ENCODE data around the gene DPYSL3. TPM values are rescaled to one million over a fixed set of nuclear protein-coding genes. Genes with fewer than 3 reads are reported as not detected.
"Not testable (repeated sequence)": the region's sequence is repeated elsewhere in the genome, so short reads cannot be mapped to it uniquely, and the experiment has no call there.

The DPYSL3 gene
- total RNA-seq = 16.4 and 21.0 TPM in 2 replicates
- 48.8 TPM for polyA plus RNA-seq (2012)

DNA sequence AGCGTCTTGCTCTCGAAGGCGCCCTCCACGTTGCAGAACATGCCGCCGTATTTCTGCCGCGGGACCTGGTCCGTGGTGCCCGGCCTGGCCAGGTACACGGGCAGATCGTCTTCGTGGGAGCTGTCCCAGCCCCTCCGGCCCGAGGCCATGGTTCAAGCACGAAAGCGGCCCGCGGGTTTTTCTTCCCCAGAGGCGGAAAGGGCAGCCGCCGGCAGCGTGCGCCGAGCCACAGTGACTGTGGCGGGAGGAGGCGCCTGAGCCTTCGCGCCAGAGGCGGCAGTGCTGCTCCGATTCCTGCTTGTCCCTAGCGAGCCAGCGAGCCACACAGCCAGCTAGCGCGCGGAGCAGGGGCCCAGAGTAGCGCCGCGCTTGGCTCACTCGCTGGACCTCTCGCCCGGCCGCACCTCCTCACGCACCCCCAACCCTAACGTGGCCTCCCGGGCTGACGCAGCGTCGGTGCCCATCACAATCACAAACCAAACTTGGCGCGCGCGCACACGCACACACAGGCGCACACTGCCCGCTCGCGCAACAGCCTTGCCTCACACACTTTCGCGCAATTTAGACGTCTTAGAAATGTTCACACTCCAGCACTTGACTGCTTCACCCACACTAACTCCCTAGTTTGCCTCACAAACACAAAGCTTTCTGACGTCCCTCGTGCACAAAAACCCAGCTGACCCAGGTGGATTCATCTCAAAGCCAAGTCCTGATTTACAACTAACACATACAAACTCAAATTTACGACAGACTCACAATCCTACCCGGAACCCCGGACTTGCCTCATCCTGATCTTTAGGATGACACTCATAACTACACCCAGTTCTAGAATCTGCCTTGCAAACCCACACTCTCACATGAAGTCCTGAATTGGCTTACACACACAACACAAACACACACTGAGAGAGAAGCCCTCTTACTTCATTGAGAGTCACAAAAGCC, at the start of gene DPYSL3:
Gene DPYSL3, minus strand, starts transcription at position 359 of the 942 bp plus-strand sequence. Its CDS starts 210 bp downstream, at position 149.
- DNase-seq (ENCODE audit: low read depth) = peak; percentile 80

DNA sequence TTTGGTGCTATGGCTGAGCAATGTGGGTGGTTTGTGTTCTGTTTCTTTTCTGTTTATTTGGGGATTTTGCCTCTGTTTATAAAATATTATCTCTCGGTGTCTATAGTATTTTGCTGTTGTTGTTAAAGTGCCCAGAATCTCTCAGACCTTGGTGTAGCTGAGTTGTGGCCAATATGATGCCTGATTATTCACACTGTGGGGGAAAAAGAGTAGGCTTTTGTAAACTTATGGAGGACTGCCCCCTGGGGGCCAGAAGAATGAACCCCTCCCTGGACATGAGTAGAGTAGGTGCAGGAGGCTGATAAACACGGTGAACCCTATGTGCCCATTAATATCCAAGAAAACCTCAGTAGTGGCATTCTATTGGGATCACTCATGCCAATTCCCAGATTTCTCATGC, 49.0 kb upstream of the DPYSL3 start:
- DNase-seq (ENCODE audit: low read depth) = peak; percentile 79

DNA sequence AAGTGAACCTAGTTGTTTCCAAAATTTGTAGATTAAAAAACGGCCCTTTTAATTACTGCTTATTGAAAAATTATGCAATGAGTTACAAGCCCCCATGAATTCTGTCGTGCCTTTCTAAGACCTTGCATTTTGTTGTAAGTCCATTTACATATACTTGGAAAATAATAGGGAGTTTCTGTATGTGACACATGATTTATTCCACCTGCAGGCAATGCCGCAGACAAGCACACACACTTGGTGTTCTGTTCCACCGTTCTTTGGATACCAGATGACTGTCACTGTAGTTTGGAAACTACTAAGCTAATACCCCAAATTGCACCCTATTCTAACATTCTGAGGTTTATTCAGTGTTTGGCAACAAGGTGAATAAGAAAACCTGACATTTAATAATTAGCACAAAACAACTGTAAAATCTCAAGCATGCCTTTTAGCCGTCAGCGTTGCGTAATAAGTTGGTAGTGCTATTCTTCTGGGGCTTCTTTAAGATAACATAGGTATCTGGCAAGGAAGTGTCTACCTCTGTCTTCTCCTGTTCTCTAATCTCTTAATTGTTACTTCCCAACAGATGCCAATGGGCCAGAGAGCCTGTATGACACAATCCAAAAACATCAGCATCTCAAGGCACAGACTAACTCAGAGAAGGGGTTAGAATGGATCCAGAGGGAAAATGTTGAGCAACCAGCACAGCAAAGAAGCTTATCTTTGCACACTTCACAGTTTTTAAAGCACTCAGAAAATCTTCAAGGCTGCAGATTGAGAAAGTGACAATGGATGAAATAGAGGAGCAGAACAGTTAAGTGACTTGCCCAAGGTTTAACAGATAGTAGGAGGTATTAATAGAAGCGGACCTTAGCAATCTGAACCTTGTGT, 48.2 kb upstream of the DPYSL3 start:
- DNase-seq (ENCODE audit: low read depth) = no peak

DNA sequence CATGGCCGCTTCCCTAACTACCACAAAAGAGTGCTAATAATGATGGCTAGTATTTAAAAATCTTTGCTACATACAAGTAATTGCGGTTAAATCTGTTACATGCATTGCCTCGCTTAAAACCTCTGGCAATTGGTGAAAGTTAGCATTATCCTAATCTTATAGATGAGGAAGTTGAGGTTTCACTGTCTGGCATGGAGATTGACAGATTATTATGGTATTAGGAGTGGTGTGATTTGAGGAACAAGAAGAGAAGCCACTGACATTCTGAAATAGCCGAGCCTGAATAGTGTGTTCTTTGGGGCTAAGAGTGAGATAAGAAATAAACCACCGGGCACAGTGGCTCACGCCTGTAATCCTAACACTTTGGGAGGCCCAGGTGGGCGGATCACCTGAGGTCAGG, 45.3 kb upstream of the DPYSL3 start:
- DNase-seq (ENCODE audit: low read depth) = no peak

DNA sequence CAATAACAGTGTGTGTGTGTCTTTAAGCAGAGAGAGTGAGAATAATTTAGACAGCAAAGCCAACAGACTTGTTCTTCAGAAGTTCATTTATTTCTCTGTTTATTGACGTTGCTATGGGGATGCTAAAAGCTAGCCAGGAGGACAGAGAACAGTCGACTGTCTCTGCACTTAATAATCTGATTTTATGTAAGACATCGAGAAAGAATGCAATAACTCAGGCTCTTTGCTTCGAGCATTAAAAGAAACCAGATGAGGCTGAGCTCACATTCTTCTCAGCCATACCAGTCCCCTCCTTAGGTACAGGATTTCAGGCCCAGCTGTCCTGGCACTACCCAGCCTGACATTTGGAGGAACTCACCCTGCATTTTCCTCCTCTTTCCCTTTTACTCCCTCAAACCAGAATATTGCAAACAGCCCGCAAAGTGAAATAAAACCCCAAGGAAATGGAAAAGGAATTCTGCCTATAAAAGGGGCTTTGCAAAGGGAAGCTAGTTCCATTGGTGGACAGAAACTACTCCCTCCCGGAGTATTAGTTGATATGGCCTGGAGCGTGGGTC, 44.5 kb upstream of the DPYSL3 start:
- peak; percentile 73 for DNase-seq (ENCODE audit: low read depth)

DNA sequence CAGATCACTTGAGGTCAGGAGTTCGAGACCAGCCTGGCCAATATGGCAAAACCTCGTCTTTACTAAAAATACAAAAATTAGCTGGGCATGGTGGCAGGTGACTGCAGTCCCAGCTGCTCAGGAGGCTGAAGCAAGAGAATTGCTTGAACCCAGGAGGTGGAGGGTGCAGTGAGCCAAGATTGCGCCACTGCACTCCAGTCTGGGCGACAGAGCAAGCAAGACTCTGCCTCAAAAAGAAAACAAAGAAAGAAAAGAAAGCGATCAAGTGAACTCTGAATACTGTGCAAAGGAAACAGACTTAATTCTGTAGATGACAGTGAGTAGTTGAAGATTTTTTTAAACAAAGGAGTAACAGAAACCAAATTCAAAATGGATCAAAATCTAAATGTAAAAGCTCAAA, 43.9 kb upstream of the DPYSL3 start:
- not testable (repeated sequence) for DNase-seq (ENCODE audit: low read depth)

DNA sequence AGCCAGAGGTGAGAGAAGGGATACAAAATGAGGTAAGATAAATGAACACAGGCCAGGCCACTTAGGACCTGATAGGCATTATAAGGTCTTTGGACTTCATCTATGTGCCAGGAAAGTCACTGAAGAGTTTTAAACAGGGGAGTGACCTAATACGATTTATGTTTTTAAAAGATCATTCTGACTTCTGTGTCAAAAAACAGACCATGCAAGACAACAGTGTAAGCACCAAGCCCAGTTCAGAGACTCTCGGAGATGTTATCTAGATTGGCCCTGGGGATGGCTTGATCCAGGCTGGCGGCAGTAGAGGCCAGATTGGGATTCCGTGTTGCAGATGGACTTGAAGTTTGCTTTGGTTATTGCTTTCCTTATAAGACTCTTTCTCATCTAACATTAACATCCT, 43.0 kb upstream of the DPYSL3 start:
- DNase-seq (ENCODE audit: low read depth) = no peak

DNA sequence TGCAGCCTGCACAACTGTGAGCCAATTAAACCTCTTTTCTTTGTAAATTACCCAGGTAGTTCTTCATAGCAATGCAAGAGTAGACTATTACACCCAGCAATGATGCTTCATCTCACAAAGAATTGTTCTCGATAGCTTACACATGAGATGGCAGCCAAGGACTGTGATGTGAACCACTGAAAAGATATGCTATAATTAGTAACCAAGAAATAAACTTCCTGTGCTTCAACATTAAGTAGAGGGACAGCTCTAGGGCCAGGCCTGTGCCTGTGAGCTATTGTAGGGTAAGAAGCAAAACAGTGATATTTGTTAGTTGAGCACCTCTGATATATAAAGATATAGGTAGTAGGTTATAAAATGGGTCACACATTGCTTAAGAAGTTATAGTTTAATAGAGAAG, 41.8 kb upstream of the DPYSL3 start:
- DNase-seq (ENCODE audit: low read depth) = no peak

DNA sequence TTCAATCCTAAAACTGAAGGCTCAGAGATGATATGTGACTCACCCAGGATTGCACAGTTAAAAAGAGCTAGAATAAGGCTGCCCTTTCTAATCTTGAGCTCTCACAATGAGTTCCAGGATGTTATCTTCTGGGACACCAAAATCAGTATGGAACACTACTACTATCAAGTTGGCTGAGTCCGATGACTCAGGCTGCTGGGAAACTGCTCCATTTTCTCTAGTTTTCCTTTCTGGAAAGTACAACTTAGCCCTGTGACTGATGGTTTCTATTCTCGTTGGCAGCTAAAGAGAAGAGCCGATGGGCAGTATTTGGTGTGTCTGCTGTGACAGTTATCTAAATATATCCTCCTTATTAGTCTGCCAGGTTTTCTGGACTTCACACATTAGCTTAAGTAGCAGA, 37.9 kb upstream of the DPYSL3 start:
- peak; percentile 43 for DNase-seq (ENCODE audit: low read depth)

DNA sequence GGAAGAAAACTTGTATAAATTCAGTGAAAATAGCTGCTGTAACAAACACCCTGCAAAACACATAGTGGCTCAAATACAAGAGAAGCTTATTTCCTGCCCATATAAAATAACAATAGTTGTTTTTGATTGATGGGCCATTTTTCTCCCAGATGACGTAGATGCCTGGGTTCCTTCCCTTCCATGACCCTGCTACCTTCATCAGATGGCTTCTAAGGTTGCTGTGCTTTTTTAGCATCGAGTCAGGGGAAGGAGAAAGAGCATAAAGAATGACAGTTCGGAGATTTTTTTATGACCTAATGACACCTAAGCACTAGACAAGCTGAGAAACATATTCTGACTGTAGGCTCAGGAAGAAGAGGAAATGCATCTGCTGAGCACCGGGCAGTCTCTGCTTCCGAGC, 34.7 kb upstream of the DPYSL3 start:
- DNase-seq (ENCODE audit: low read depth) = no peak

DNA sequence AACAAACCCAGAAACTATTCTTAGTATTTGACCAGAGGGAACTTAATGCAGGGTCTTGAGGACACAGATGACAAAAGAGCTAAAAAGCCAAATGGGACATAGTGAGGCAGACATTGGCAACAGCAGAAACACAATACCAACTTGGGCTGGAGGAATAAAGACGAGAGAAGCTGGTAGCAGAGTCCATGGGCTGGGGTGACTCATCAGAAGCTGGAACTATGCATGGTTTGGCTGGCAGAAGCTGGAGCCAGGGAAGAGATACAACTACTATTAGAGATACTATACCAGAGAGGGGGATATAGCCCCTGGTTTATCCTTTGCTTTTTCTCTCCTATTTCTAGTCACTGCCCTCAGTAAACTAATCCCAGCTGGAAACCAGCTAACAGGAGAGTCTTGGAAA, 29.2 kb upstream of the DPYSL3 start:
- DNase-seq (ENCODE audit: low read depth) = peak; percentile 59

DNA sequence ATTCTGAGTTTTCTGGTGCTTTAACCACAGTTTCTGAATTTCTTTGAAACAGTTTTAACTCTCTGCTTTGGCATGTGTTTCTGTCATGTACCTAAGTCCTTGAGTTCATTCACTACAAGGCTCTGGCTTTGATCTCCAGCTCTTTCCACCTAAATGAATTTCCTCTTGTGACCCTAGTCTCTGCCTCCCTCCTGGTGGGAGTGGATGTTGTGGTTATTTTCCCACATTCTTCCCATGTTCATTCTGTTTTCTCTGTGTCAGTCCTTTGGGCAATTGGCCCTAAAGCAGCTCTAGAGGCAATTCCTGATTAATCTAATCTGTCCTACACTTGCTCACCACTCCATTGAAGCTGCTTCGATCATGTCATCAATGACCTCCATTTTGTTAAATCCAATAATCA, 28.4 kb upstream of the DPYSL3 start:
- no peak for DNase-seq (ENCODE audit: low read depth)

DNA sequence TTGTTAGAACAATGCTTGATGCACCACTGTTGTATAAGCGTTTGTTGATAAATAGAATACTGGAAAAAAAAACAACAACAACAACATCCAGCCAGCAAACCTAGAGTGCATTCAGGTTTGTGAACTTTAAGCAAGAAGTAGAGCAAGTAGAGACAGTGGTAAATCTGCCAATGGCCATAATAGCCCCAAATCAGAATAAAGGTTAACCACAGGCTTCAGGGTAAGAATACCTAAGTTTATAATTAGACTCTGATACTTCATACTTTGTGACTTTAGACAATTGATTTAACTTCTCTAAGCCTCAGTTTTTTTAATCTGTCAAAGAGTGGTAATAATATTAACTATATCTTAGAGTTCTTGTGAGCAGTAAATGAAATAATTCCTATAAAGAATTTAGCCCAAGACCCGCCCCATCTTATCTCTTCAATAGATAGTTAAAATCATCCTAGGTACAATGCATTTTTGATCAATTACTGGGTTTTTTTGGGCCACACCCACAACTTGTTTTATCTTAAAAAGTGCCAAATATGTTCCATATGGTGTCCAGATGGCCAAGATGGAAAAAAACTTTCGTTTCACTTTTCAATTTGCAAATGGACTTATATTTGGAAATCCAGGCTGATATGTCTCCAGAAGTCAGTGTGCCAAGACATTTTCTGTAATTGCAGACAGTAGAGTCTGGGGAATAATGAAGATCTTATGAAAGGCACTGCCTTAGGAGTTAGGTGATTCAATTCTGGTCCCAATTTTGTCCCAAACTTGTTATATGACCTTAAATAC, 24.5 kb upstream of the DPYSL3 start:
- no peak for DNase-seq (ENCODE audit: low read depth)

DNA sequence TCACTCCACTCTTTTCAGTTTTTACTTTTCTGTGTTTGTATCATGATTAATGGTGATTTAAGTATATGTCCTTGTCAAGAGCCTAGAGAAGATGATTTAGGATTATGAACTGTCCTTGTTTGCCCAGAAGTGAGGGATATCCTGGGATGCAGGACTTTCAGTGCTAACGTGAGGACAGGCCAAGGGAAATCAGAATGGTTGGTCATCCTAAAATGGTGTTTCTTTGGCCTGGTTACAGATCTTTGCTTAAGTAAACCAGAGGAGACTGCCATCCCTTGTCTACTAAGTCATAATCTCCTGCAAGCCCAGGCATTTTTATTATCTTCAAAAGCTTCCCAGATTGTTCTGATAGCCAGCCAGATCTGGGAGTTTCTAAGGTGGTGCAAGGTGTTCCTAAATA, 22.3 kb upstream of the DPYSL3 start:
- no peak for DNase-seq (ENCODE audit: low read depth)

DNA sequence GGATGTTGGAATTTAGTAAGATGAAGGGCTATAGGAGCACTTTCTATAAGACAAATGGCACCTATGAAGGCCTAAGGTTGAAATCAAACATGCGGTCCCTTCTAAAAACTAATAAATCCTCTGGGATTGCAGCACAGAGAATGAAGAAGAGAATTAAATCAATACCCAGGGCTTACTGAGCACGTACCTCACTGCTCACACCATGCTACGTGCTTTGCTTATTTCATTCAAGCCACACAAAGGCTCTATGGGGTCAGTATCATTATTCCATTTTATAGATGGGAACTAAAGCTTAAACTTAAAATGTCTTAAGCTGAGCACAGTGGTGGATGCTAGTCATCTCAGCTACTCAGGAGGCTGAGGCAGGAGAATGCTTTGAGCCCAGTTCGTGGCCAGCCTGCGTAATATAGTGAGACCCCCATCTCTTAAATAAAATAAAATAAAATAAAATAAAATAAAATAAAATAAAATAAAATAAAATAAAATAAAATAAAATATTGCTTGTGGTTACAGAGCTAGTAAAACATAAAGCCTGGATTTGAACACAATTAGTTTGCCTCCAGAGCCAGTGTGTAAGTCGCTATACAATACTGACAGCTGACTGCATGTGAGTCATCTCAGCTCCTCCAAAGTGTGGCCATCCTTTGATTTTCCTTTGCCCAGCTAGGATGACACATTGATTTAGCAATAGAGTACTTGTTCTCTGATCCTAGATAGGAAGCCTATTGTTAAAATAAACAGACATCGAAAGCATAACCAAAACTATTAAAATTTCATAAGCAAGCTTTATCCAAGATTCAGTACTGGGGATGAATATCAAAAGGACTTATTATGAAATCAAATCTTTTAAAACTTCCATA, 20.9 kb upstream of the DPYSL3 start:
- peak; percentile 40 for DNase-seq (ENCODE audit: low read depth)

DNA sequence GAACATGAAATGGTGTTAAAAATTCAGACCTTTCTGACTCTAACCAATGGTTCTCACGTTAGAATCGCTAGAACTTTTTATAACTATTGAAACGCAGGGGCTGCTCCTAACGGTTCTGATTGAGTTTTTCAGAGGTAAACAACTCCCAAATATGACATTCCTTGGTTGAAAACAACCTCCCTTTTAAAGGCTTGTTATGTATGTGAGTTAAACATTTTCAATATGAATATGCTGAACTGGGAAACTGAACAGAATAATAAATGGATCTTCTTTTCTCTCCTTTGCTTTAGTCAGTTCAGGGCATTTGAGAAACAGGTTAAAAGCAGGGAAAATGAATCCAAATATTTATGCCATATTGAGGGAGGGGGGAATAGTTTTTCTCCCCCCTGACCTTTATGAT, 13.2 kb upstream of the DPYSL3 start:
- DNase-seq (ENCODE audit: low read depth) = no peak

DNA sequence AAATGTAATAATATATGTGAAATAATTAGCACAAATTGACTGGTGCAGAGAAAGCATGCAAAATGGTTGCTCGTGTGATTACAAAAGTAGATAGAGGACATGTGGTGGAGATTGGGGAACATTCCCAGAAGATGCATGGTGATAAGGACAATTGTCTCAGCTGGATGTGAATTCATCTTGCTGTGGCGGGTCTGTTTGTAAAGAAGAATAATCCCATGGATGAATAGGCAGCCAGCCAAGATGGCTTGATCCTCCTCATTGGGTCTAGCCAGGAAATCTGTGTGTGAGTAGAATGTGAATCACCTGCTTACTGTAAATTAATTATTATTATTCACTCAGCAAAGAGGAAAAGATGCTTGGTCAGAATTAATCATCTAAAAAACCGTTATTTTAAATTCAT, 12.6 kb upstream of the DPYSL3 start:
- DNase-seq (ENCODE audit: low read depth) = no peak

DNA sequence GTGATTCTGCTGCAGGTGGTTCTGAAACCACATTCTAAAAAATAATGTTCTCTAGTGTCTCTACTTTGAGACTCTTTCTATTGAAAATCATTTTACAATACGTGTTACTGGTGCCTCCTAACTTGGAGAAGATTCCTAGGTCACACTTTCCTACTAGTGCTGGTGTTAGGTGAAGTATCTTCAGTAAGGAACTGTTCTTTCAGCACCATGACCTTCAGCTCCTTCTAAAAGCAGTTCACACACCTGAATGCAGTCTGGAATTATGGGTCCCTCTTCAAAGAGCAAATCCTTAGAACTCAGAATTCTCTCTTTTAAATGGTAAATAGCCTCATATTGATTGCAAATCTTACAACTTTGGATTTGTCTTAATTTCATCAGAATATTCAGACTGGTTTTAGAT, 10.6 kb upstream of the DPYSL3 start:
- DNase-seq (ENCODE audit: low read depth) = no peak

DNA sequence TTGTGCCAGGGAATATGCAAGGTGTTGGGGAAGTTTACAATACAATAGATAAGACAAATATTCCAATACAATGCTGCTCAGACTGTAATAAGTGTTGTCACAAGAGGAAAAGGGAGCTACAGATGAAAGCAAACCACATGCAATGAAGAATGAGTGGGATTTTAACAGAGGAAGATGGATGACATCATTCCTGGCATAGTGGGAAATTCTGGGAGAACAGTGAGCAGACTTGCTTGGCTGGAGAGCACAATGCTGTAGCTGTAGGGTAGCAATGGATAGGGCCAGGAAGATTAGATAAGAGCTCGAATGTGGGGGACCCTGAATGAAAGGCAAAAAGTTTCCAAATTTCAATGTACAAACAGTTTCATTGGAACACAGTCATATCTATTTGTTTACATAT, 9.5 kb upstream of the DPYSL3 start:
- DNase-seq (ENCODE audit: low read depth) = no peak

DNA sequence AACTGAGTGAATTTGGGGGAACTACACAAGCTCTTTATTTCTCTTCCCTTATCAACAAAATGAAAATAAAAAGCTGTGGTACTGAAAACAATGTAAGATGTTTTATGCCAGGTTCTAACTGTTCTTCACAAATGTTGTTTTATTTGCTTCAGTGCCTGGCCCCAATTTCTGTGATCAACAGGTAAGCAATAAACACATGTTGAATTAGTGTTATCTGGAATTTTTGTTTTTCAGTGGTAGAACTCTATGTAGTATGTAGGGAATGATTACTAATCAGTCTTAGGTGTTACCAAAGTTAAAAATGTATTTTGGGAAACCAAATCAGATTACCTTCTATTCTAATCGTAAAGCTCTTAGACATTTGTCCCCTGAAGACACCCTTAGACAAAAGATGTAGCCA, 7.5 kb upstream of the DPYSL3 start:
- no peak for DNase-seq (ENCODE audit: low read depth)

Measured in myocyte (in vitro differentiated cells).